Suprapubic skin (tissue), 4 donors: ENCODE measurements around the gene OTOP2. TPM values are rescaled to one million over a fixed set of nuclear protein-coding genes. Genes with fewer than 3 reads are reported as not detected.

Source experiments
- DNase-seq, 2 donors: peaks; one replicate each; pipeline ENCODE4 v3.0.0-alpha.2; 2019; ENCODE audit warnings: low spot score in 2 of 2
- H3K27ac ChIP-seq: fragments of 200-600 bp; sonication (generic); one replicate; pipeline ENCODE4 v1.5.1; 2019
- H3K27me3 ChIP-seq: fragments of 200-600 bp; sonication (generic); one replicate; pipeline ENCODE4 v1.5.1; 2019
- H3K36me3 ChIP-seq: fragments of 200-600 bp; sonication (generic); one replicate; pipeline ENCODE4 v1.5.1; 2019
- H3K4me1 ChIP-seq: fragments of 200-600 bp; sonication (generic); one replicate; pipeline ENCODE4 v1.5.1; 2019
- H3K4me3 ChIP-seq: fragments of 200-600 bp; sonication (generic); one replicate; pipeline ENCODE4 v1.5.1; 2019; ENCODE audit warnings: mild to moderate bottlenecking
- H3K9me3 ChIP-seq: fragments of 200-600 bp; sonication (generic); one replicate; pipeline ENCODE4 v1.5.1; 2019
- EP300 ChIP-seq: sonication (generic); formaldehyde crosslinking; IDR thresholded peaks from one replicate; pipeline ENCODE4 v1.6.1; 2017; ENCODE audit warnings: antibody characterized with exemption
- POLR2A ChIP-seq, 2 donors: fragments of 450-650 bp; IDR thresholded peaks; one replicate each; pipeline ENCODE4 v1.6.1; 2017; ENCODE audit warnings: antibody characterized with exemption in 2 of 2, mild to moderate bottlenecking in 2 of 2, moderate library complexity in 2 of 2
- POLR2AphosphoS5 ChIP-seq, 3 donors: sonication (generic); formaldehyde crosslinking; IDR thresholded peaks; one replicate each; pipeline ENCODE4 v1.6.1; 2017; ENCODE audit warnings: antibody characterized with exemption in 3 of 3
- WGBS: methylation state at CpG from one replicate; pipeline ENCODE4 v1.1.5; 2018; 5-methylcytosine and 5-hydroxymethylcytosine counted together
- total RNA-seq, 4 donors: library from RNA; depleted of rRNA; stranded (reverse); fragments of >200 nt; gene quantifications; one replicate each; pipeline ENCODE4 v1.1.0, GENCODE V29; 2016
- TF ChIP-seq, protein P1 (sequence below), 2 donors: fragments of 200-600 bp in 1 of 2; fragments of 450-650 bp in 1 of 2; sonication (generic) in 1 of 2; IDR thresholded peaks; one replicate each; pipeline ENCODE4 v1.5.1; 2016 to 2019; ENCODE audit warnings: antibody characterized with exemption in 2 of 2, mild to moderate bottlenecking in 1 of 2, moderate library complexity in 1 of 2

The OTOP2 gene
- total RNA-seq, 4 donors from 2014 or later: 0.49 TPM; not detected in 3

GRCh38 chr17:74946641-74947040, 22.6 kb downstream of the OTOP2 start:
- no peak for DNase-seq
- Histone ChIP-seq H3K27ac (no peak overlapping the region), H3K4me3 (no peak overlapping the region), H3K9me3 (no peaks in the 10 kb centered on the region), H3K27me3 (peaks cover 22% of the 10 kb centered on the region), H3K36me3 (no peaks in the 10 kb centered on the region), H3K4me1 (peaks cover 4% of the 10 kb centered on the region)
- TF ChIP-seq, protein P1, sequence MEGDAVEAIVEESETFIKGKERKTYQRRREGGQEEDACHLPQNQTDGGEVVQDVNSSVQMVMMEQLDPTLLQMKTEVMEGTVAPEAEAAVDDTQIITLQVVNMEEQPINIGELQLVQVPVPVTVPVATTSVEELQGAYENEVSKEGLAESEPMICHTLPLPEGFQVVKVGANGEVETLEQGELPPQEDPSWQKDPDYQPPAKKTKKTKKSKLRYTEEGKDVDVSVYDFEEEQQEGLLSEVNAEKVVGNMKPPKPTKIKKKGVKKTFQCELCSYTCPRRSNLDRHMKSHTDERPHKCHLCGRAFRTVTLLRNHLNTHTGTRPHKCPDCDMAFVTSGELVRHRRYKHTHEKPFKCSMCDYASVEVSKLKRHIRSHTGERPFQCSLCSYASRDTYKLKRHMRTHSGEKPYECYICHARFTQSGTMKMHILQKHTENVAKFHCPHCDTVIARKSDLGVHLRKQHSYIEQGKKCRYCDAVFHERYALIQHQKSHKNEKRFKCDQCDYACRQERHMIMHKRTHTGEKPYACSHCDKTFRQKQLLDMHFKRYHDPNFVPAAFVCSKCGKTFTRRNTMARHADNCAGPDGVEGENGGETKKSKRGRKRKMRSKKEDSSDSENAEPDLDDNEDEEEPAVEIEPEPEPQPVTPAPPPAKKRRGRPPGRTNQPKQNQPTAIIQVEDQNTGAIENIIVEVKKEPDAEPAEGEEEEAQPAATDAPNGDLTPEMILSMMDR (IDR thresholded peaks at IDR 0.05): no peak
- TF ChIP-seq POLR2AphosphoS5 (IDR thresholded peaks at IDR 0.05) (no peak), EP300 (no peak), POLR2A (IDR thresholded peaks at IDR 0.05) (no peak)
- WGBS: 94% methylated on average over 3 of the region's 14 CpGs

- Histone ChIP-seq H3K27me3 (peaks cover 26% of the 10 kb centered on the region), H3K36me3 (no peaks in the 10 kb centered on the region), H3K9me3 (no peaks in the 10 kb centered on the region), H3K4me3 (no peak overlapping the region), H3K27ac (no peak overlapping the region), H3K4me1 (peaks cover 4% of the 10 kb centered on the region)
- WGBS: 100% methylated on average over 3 of the region's 17 CpGs
- no peak for DNase-seq
- no peak for TF ChIP-seq EP300
- TF ChIP-seq, protein P1 (IDR thresholded peaks at IDR 0.05): no peak
- TF ChIP-seq POLR2A (IDR thresholded peaks at IDR 0.05): no peak
- no peak for TF ChIP-seq POLR2AphosphoS5 (IDR thresholded peaks at IDR 0.05)
Observed at GRCh38 chr17:74947041-74947754, 23.1 kb downstream of the OTOP2 start.

GRCh38 chr17:74949455-74950115, 25.5 kb downstream of the OTOP2 start:
- no peaks in the 10 kb centered on the region for H3K4me1 ChIP-seq
- no peak overlapping the region for H3K27ac ChIP-seq
- no peak for TF ChIP-seq POLR2A (IDR thresholded peaks at IDR 0.05)
- no peak for TF ChIP-seq POLR2AphosphoS5 (IDR thresholded peaks at IDR 0.05)
- TF ChIP-seq, protein P1 (IDR thresholded peaks at IDR 0.05): no peak
- no peak for TF ChIP-seq EP300
- H3K9me3 ChIP-seq: no peaks in the 10 kb centered on the region
- no peak overlapping the region for H3K4me3 ChIP-seq
- 72% methylated on average over 3 of the region's 12 CpGs for WGBS
- no peaks in the 10 kb centered on the region for H3K36me3 ChIP-seq
- no peak for DNase-seq
- H3K27me3 ChIP-seq: peaks cover 22% of the 10 kb centered on the region

DNA sequence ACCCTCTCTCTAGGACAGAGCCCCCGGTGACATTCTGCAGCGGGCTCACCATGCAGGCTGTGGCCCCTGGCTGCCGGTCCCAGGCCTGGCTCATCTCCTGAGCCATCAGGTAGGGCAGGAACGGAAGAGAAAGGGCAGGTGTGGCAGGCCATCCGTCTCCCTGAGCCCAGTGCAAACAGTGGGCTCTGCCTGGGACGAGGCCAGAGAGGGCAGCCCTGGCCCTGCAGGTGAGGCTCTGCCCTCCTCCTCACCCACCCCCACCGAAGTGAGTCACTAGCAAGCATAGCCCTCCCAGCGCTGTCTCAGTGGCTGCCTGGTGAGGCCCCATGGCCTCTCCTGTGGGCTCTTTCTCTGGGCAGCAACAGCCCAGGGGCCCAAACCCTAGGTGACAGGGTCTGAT, 26.1 kb downstream of the OTOP2 start:
- no peak for DNase-seq
- Histone ChIP-seq H3K9me3 (no peaks in the 10 kb centered on the region), H3K36me3 (no peaks in the 10 kb centered on the region), H3K4me1 (no peaks in the 10 kb centered on the region), H3K27ac (no peak overlapping the region), H3K27me3 (peaks cover 22% of the 10 kb centered on the region), H3K4me3 (no peak overlapping the region)
- no CpG with 5 or more reads among the region's 8 CpGs for WGBS
- TF ChIP-seq, protein P1 (IDR thresholded peaks at IDR 0.05): no peak
- TF ChIP-seq POLR2AphosphoS5 (IDR thresholded peaks at IDR 0.05): no peak
- no peak for TF ChIP-seq POLR2A (IDR thresholded peaks at IDR 0.05)
- TF ChIP-seq EP300: no peak

GRCh38 chr17:74951065-74951464, 27.0 kb downstream of the OTOP2 start:
- Histone ChIP-seq H3K9me3 (no peaks in the 10 kb centered on the region), H3K4me1 (no peaks in the 10 kb centered on the region), H3K27ac (no peak overlapping the region), H3K36me3 (no peaks in the 10 kb centered on the region), H3K27me3 (peaks cover 22% of the 10 kb centered on the region), H3K4me3 (no peak overlapping the region)
- DNase-seq: no peak
- TF ChIP-seq, protein P1 (IDR thresholded peaks at IDR 0.05): no peak
- no peak for TF ChIP-seq POLR2A (IDR thresholded peaks at IDR 0.05)
- TF ChIP-seq POLR2AphosphoS5 (IDR thresholded peaks at IDR 0.05): no peak
- no peak for TF ChIP-seq EP300
- 55% methylated on average over 2 of the region's 3 CpGs for WGBS
